Measurements from ENCODE around the gene RUFY4. TPM values are rescaled to one million over a fixed set of nuclear protein-coding genes. Genes with fewer than 3 reads are reported as not detected.
A peak's percentile ranks its signal among the peaks of the same experiment; 100 is the strongest.

Gene RUFY4
- total RNA-seq, 1 experiment from 2014 or later = 0.66 TPM

- Histone ChIP-seq H4K20me1 (ENCODE audit: control insufficient read depth, insufficient read depth, insufficient read length) (no peaks in the 10 kb centered on the region), H2BK15ac (ENCODE audit: low read depth, low read length) (no peak overlapping the region), H2BK12ac (ENCODE audit: insufficient read length, low read depth, low read length) (no peak overlapping the region), H4K8ac (replicated peaks; ENCODE audit: insufficient read length, low read depth, low read length) (no peak overlapping the region), H3K79me1 (ENCODE audit: insufficient read depth, low read depth, low read length, poor library complexity, severe bottlenecking) (no peaks in the 10 kb centered on the region), H2BK20ac (ENCODE audit: low read depth, low read length, poor library complexity, severe bottlenecking) (no peak overlapping the region), H3K27ac (ENCODE audit: insufficient read length, low read depth, low read length) (no peak overlapping the region), H2BK120ac (ENCODE audit: low read depth, low read length, poor library complexity, severe bottlenecking) (no peak overlapping the region), H3K4ac (ENCODE audit: low read depth, low read length) (no peak overlapping the region), H3K9ac (ENCODE audit: extremely low read depth, insufficient read length, low read length) (no peak overlapping the region), H3K4me1 (ENCODE audit: insufficient read depth, low read length) (peaks cover 3% of the 10 kb centered on the region), H3K56ac (ENCODE audit: insufficient read length, low read depth, low read length) (no peak overlapping the region), H3K79me2 (ENCODE audit: insufficient read depth, low read length) (no peaks in the 10 kb centered on the region), H2AFZ (ENCODE audit: low read length) (no peak overlapping the region), H4K5ac (ENCODE audit: insufficient read length, low read depth, low read length) (no peak overlapping the region), H3K9me3 (ENCODE audit: control insufficient read depth, low read depth, low read length) (no peaks in the 10 kb centered on the region), H3K14ac (ENCODE audit: insufficient read depth, low read length) (no peak overlapping the region), H3K18ac (ENCODE audit: insufficient read length, low read depth, low read length) (no peak overlapping the region), H4K91ac (ENCODE audit: insufficient read length, low read depth, low read length) (no peak overlapping the region), H2BK5ac (ENCODE audit: insufficient read length, low read length) (no peak overlapping the region), H2AK5ac (ENCODE audit: insufficient read length, low read length) (no peak overlapping the region), H3K4me2 (ENCODE audit: insufficient read depth, insufficient read length, low read length) (no peak overlapping the region), H3K27me3 (ENCODE audit: insufficient read depth, low read length) (no peaks in the 10 kb centered on the region), H3K23me2 (ENCODE audit: insufficient read length, low read depth, low read length, poor library complexity, severe bottlenecking) (no peaks in the 10 kb centered on the region), H3T11ph (ENCODE audit: low read length) (no peak overlapping the region), H3K23ac (ENCODE audit: insufficient read length, low read depth, low read length) (no peak overlapping the region)
- Mint-ChIP-seq H3K4me3 (no peak overlapping the region), H3K27me3 (ENCODE audit: low read depth) (peaks cover 12% of the 10 kb centered on the region), H3K9me3 (no peaks in the 10 kb centered on the region; a peak in 1 of 5 replicates), H3K4me1 (peaks cover 13% of the 10 kb centered on the region in 2 experiments), H3K36me3 (ENCODE audit: insufficient read depth in 1 of 3, low read depth in 3 of 3) (no peaks in the 10 kb centered on the region), H3K27ac (peak overlapping the region in 2 of 3 experiments; percentile 10 to 32; a peak in 2 of 7 replicates)
- no peak for TF ChIP-seq CTCF (conservative IDR thresholded peaks at IDR 0.05)
- no peak for DNase-seq
Measured at GRCh38 chr2:218130822-218131221, 61.8 kb downstream of the RUFY4 start.

Measured in H9 (cell line).